ENCODE results near the gene SLC13A4. TPM values are rescaled to one million over a fixed set of nuclear protein-coding genes. Genes with fewer than 3 reads are reported as not detected.

The SLC13A4 gene
- polyA plus RNA-seq, 1 donor (not counting 4 experiments of a cell fraction or from before 2014, with no cell fraction given) = 0.12 TPM

DNA sequence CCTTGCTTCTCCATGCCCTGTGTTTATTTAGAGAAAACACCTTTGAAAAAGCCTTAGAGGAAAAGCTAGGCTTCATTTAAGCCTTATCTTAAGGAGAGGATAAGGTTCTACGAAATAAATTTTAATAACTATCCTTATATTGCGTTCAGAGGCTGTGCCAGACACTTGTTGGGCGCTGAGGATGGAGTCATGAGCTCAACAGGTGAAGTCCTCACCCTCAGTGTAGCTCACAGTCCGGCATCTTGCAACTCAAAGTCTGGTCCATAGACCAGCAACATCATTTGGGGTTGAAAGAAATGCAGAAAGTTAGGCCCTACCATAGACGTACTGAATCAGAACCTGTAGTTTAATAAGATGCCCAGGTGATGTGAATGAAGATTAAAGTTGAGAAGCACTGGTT, 69.4 kb downstream of the SLC13A4 start:
- Histone ChIP-seq H3K9me3 (ENCODE audit: control insufficient read depth, low read depth, low read length) (no peaks in the 10 kb centered on the region), H3K79me2 (ENCODE audit: control insufficient read depth, insufficient read depth, low read length) (peaks cover 12% of the 10 kb centered on the region), H3K4me1 (ENCODE audit: control insufficient read depth, extremely low read depth, insufficient read depth, low read length) (peaks cover 10% of the 10 kb centered on the region), H3K27ac (ENCODE audit: control insufficient read depth, insufficient read depth, low read length) (no peak overlapping the region), H3K9ac (ENCODE audit: control insufficient read depth, extremely low read depth, insufficient read depth, low read length) (no peak overlapping the region), H3K27me3 (ENCODE audit: control insufficient read depth, extremely low read depth, insufficient read depth, low read length) (no peaks in the 10 kb centered on the region), H3K4me2 (ENCODE audit: control insufficient read depth, extremely low read depth, insufficient read depth, low read depth, low read length) (no peak overlapping the region), H3K9me1 (ENCODE audit: control insufficient read depth, extremely low read depth, insufficient read depth, low read length) (no peaks in the 10 kb centered on the region), H3K36me3 (ENCODE audit: control insufficient read depth in 2 of 2, extremely low read depth in 1 of 2, insufficient read depth in 2 of 2, low read length in 2 of 2) (no peaks in the 10 kb centered on the region), H3K4me3 (ENCODE audit: control insufficient read depth in 2 of 3, extremely low read depth in 1 of 3, insufficient read depth in 2 of 3, low read depth in 1 of 3, low read length in 3 of 3) (no peak overlapping the region), H2AFZ (ENCODE audit: control insufficient read depth, low read length) (no peak overlapping the region), H4K20me1 (ENCODE audit: control insufficient read depth, extremely low read depth, insufficient read depth, low read length) (no peaks in the 10 kb centered on the region)
- TF ChIP-seq, protein P1, sequence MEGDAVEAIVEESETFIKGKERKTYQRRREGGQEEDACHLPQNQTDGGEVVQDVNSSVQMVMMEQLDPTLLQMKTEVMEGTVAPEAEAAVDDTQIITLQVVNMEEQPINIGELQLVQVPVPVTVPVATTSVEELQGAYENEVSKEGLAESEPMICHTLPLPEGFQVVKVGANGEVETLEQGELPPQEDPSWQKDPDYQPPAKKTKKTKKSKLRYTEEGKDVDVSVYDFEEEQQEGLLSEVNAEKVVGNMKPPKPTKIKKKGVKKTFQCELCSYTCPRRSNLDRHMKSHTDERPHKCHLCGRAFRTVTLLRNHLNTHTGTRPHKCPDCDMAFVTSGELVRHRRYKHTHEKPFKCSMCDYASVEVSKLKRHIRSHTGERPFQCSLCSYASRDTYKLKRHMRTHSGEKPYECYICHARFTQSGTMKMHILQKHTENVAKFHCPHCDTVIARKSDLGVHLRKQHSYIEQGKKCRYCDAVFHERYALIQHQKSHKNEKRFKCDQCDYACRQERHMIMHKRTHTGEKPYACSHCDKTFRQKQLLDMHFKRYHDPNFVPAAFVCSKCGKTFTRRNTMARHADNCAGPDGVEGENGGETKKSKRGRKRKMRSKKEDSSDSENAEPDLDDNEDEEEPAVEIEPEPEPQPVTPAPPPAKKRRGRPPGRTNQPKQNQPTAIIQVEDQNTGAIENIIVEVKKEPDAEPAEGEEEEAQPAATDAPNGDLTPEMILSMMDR (optimal IDR thresholded peaks at IDR 0.05 in 1 of 3, IDR thresholded peaks at IDR 0.05 in 1 of 3, conservative IDR thresholded peaks at IDR 0.05 in 1 of 3; ENCODE audit: extremely low read depth in 1 of 3, insufficient read depth in 2 of 3, low read length in 3 of 3) = no peak
- no peak for TF ChIP-seq EZH2 (IDR thresholded peaks at IDR 0.05; ENCODE audit: low read length)
- dilution Hi-C loops (cut with MboI; ENCODE audit: extremely low pct_ligation_motif_present, low sequenced_read_pairs) = no loop called here
- FAIRE-seq = no peak
- no peak for DNase-seq (ENCODE audit: low read depth, low spot score)

DNA sequence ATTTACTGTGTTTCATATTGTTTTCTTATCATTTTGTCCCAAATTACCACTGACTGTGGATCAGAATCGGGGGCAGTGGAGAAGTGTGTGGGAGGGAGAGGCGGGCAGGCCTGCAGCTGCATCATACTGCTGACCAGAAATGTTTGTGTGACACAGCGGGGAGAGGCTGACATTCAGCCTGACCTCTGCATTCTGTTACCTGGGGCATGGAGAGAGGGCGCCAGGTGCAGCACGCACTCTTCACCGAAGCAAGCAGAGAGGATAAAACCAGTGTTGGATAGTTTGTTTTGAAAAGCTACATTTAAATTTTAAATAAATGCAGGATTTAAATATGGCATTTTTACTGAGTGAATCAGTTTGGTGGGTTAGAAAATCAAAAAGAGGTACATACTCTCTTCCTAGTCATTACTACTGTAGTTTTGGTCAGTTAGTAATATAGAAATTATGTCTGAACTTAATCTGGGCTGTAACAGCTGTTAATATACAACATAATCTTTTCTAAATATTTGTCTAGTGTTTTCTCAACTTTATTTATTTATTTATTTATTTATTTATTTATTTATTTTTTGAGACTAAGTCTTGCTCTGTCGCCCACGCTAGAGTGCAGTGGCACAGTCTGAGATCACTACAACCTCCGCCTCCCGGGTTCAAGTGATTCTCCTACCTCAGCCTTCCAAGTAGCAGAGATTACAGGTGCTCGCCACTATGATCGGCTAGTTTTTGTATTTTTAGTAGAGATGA, 74.5 kb downstream of the SLC13A4 start:
- dilution Hi-C loops (cut with MboI; ENCODE audit: extremely low pct_ligation_motif_present, low sequenced_read_pairs) = no loop called here
- no peak for TF ChIP-seq EZH2 (IDR thresholded peaks at IDR 0.05; ENCODE audit: low read length)
- TF ChIP-seq, protein P1 (optimal IDR thresholded peaks at IDR 0.05 in 1 of 3, IDR thresholded peaks at IDR 0.05 in 1 of 3, conservative IDR thresholded peaks at IDR 0.05 in 1 of 3; ENCODE audit: extremely low read depth in 1 of 3, insufficient read depth in 2 of 3, low read length in 3 of 3) = no peak
- no peak overlapping the region for H3K4me2 ChIP-seq (ENCODE audit: control insufficient read depth, extremely low read depth, insufficient read depth, low read depth, low read length)

More for the DNA sequence above, 74.5 kb downstream of the SLC13A4 start:
- no peak overlapping the region for H3K27ac ChIP-seq (ENCODE audit: control insufficient read depth, insufficient read depth, low read length)
- no peak for DNase-seq (ENCODE audit: low read depth, low spot score)
- H3K79me2 ChIP-seq (ENCODE audit: control insufficient read depth, insufficient read depth, low read length) = no peaks in the 10 kb centered on the region
- H4K20me1 ChIP-seq (ENCODE audit: control insufficient read depth, extremely low read depth, insufficient read depth, low read length) = no peaks in the 10 kb centered on the region
- no peaks in the 10 kb centered on the region for H3K9me1 ChIP-seq (ENCODE audit: control insufficient read depth, extremely low read depth, insufficient read depth, low read length)
- no peaks in the 10 kb centered on the region for H3K36me3 ChIP-seq (ENCODE audit: control insufficient read depth in 2 of 2, extremely low read depth in 1 of 2, insufficient read depth in 2 of 2, low read length in 2 of 2)
- FAIRE-seq = no peak
- H3K4me3 ChIP-seq (ENCODE audit: control insufficient read depth in 2 of 3, extremely low read depth in 1 of 3, insufficient read depth in 2 of 3, low read depth in 1 of 3, low read length in 3 of 3) = no peak overlapping the region
- H3K9ac ChIP-seq (ENCODE audit: control insufficient read depth, extremely low read depth, insufficient read depth, low read length) = no peak overlapping the region
- no peaks in the 10 kb centered on the region for H3K27me3 ChIP-seq (ENCODE audit: control insufficient read depth, extremely low read depth, insufficient read depth, low read length)
- H3K9me3 ChIP-seq (ENCODE audit: control insufficient read depth, low read depth, low read length) = no peaks in the 10 kb centered on the region
- no peaks in the 10 kb centered on the region for H3K4me1 ChIP-seq (ENCODE audit: control insufficient read depth, extremely low read depth, insufficient read depth, low read length)
- no peak overlapping the region for H2AFZ ChIP-seq (ENCODE audit: control insufficient read depth, low read length)

Data from keratinocyte (primary cell).